GM21515 (cell line): ENCODE data around the gene BRF1.
A peak's percentile ranks its signal among the peaks of the same experiment; 100 is the strongest.
"Not testable (repeated sequence)": the region's sequence is repeated elsewhere in the genome, so short reads cannot be mapped to it uniquely, and the experiment has no call there.

Experiments
- ATAC-seq: cut with Tn5 transposase; IDR thresholded peaks from one replicate; pipeline ENCODE4 v1.9.1; 2021; ENCODE audit not compliant: unreplicated experiment

Gene BRF1

DNA sequence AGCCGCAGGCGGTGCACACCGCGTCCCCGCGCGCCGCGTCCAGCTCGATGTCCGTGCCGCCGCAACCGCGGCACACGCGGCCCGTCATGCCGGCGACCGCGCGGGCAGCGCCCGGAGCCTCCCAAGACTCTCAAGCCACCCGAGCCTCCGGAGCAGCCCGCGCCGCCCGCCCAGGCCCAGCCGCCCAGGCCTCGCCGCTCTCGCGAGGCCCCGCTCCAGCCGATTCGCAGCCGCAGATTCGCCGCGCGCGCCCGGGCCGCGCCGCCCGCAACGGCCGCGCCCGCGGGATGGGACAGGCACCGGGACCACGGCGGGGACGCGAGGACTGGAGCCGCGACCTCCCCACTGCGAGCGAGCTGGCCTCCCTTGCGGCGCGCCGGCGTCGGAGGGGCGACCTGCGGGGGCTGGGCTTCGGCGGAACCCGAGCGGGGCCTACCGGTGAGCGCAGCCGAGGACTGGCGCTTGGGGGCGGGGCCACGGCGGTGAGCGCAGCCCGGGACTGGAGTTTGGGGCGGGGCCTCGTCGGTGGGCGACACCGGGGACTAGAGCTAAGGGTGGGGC lies at the start of gene BRF1:
Gene BRF1 (minus strand): TSS at position 460 of the 561 bp plus-strand sequence. CDS start 372 bp downstream, at position 88.
- ATAC-seq, result peak; percentile 84

GRCh38 chr14:105349992-105350391 lies 49.2 kb upstream of the BRF1 start:
- no peak for ATAC-seq

GRCh38 chr14:105348945-105349699 lies 48.3 kb upstream of the BRF1 start:
- ATAC-seq, result no peak

GRCh38 chr14:105348169-105348944 lies 47.6 kb upstream of the BRF1 start:
- ATAC-seq, result no peak

- no peak for ATAC-seq
Measured at GRCh38 chr14:105347587-105347968, 46.8 kb upstream of the BRF1 start.

- ATAC-seq, result no peak
Measured at GRCh38 chr14:105346876-105347586, 46.2 kb upstream of the BRF1 start.

DNA sequence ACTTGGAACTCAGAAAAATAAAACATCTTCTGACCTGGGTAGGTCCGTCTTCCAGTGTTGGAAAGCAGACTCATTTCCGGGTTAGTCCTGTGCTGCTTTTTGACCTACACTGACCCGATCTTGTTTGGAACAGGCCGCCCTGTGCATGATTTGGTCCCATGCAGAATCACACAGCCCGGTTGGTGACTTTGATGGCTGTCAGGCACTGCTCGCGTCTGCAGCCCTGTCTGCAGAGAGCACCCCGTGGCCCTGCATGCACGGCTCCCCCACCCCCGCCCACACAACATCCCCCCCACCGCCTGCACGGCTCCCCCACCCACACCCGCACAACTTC lies 45.4 kb upstream of the BRF1 start:
- no peak for ATAC-seq

GRCh38 chr14:105343194-105343593 lies 42.4 kb upstream of the BRF1 start:
- no peak for ATAC-seq

- ATAC-seq, result no peak
Measured at GRCh38 chr14:105340821-105341733, 40.3 kb upstream of the BRF1 start.

GRCh38 chr14:105337966-105338741 lies 37.4 kb upstream of the BRF1 start:
- ATAC-seq, result no peak

DNA sequence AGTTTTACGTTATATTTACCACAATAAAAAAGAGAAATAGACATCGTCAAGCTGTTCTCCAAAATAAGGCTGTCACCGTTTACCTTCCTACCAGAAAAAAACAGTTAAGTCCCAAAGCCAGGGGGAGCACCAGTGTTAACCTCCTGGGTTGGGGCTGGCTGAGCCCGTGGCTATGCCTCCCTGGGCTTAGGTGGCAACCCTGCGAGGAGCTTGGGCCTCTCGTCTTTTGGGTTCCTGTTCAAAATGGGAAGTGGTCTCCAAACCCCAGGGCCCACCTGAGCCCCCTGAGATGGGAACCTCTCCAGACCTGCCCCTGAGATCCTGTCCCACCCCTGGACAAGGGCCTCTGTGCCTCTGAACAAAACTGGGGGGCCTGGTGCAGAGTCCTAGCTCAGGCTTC lies 36.6 kb upstream of the BRF1 start:
- ATAC-seq, result no peak

GRCh38 chr14:105336477-105337287 lies 35.9 kb upstream of the BRF1 start:
- ATAC-seq, result no peak

DNA sequence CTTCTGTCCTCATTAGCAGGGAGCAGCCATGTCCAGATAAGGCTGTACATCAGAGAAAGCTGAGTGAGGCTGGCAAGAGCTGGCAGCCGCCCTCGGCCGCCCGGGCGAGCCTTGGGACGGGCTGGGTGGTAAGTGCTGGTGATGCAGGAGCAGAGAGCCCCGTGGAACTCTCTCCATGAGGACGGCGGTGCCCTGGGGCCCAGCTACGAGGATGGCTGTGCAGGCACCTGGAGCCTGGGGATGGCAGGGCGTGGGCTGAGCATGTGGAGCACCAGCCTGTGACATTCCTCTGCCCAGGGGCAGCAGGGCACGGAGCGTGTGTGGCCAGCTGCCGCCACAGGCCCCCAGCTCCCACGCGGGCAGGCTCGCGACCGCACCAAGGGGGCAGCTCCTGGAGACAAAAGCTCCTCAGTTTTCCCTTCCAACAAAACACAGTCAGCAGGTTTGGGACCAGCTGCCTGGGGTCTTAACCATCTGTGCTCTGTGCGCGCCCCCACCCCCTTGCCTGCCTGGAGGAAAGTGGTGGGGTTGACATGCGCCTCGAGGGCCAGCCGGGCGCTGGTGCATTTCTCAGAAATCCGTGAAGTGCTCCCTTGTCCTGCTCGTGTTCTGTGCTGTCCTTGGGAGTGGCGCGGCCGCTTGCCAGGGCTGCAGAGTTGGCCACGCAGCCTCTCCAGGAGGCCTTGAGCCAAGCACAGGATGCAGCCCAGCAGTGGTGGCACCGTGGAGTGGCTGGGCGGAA lies 35.1 kb upstream of the BRF1 start:
- ATAC-seq, result no peak

- not testable (repeated sequence) for ATAC-seq
Measured at GRCh38 chr14:105335231-105335542, 34.4 kb upstream of the BRF1 start.

GRCh38 chr14:105334383-105335230 lies 33.8 kb upstream of the BRF1 start:
- ATAC-seq, result no peak

- ATAC-seq, result no peak
Measured at GRCh38 chr14:105333613-105334364, 33.0 kb upstream of the BRF1 start.

DNA sequence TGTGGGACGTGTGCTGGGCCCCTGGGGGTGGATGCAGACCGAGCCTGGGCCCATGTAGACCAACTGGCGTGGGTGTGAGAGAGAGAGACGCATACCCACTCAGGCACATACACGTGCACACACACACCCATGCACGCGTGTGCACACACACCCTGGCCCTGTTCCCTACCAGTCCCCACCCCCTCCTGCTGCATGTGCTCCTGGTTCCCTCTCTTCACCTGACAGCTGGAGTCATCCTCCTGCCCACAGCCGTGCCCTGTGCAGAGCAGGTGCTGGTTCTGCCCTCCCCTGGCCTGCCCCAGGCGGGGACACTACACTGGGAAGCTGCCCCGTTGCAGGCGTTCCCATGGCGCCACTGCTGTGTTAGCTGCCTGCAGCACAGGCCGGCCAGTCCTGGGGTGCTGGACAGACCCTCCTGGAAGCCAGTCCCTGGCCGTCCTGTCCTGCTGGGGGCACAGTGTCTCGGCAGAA lies 32.3 kb upstream of the BRF1 start:
- no peak for ATAC-seq
